Uterus (tissue), 4 donors: ENCODE data around the gene KDM2B. TPM values are rescaled to one million over a fixed set of nuclear protein-coding genes. Genes with fewer than 3 reads are reported as not detected.
A peak's percentile ranks its signal among the peaks of the same experiment; 100 is the strongest.

ENCODE experiments used
- DNase-seq, 2 donors: peaks; one replicate each; pipeline ENCODE4 v3.0.0-alpha.2; 2019 to 2020
- H3K27ac ChIP-seq, 2 donors: fragments of 200-600 bp; sonication (generic); 1 replicate in 1 of 2; 2 replicates in 1 of 2; pipeline ENCODE4 v1.5.1; 2016 to 2018
- H3K27me3 ChIP-seq, 2 donors: fragments of 200-600 bp; sonication (generic); one replicate each; pipeline ENCODE4 v1.5.1; 2018 to 2019; ENCODE audit warnings: control low read depth in 1 of 2
- H3K36me3 ChIP-seq, 2 donors: fragments of 200-600 bp; sonication (generic); one replicate each; pipeline ENCODE4 v1.5.1; 2019; ENCODE audit warnings: control low read depth in 1 of 2
- H3K4me1 ChIP-seq, 2 donors: fragments of 200-600 bp; sonication (generic); one replicate each; pipeline ENCODE4 v1.5.1; 2018 to 2019; ENCODE audit warnings: control low read depth in 1 of 2
- H3K4me3 ChIP-seq, 2 donors: fragments of 200-600 bp; sonication (generic); 1 replicate in 1 of 2; 2 replicates in 1 of 2; pipeline ENCODE4 v1.5.1; 2018 to 2019; ENCODE audit warnings: mild to moderate bottlenecking in 1 of 2
- H3K9me3 ChIP-seq, 2 donors: fragments of 200-600 bp; sonication (generic); one replicate each; pipeline ENCODE4 v1.5.1; 2019; ENCODE audit warnings: control low read depth in 1 of 2
- CTCF ChIP-seq, 4 experiments: fragments of 200-600 bp in 2 of 4; fragments of 450-650 bp in 2 of 4; sonication (generic) in 2 of 4; IDR thresholded peaks; one replicate each; pipeline ENCODE4 v1.5.1; 2016 to 2019; ENCODE audit warnings: antibody characterized with exemption in 4 of 4, mild to moderate bottlenecking in 2 of 4, moderate library complexity in 1 of 4
- POLR2A ChIP-seq, 2 donors: fragments of 450-650 bp; IDR thresholded peaks; one replicate each; pipeline ENCODE4 v1.6.1; 2016; ENCODE audit warnings: antibody characterized with exemption in 2 of 2, mild to moderate bottlenecking in 1 of 2, moderate library complexity in 1 of 2
- intact Hi-C: fragments of 100-400 bp; cut with DNase I; formaldehyde crosslinking; loops from one replicate; pipeline ENCODE4 v1.15.1; 2023; ENCODE audit warnings: low total_unique reads
- total RNA-seq, 4 donors: library from RNA; depleted of rRNA in 3 of 4; stranded (reverse); fragments of >200 nt in 3 of 4; gene quantifications; one replicate each; pipeline versions ENCODE4 v1.1.0 to v1.2.4, GENCODE V29; 2014 to 2023
- donor health status: DM: yes; HTN: yes; CAD: no.

The KDM2B gene
- total RNA-seq: 10 to 100 TPM in 3 of 4 donors, 1 to 10 TPM in 1; 6.1 to 78.0 (median 19.8) TPM

GRCh38 chr12:121580959-121581685 lies at the start of gene KDM2B:
Gene KDM2B (minus strand): TSS chr12:121581023. CDS start chr12:121580911, 112 bp downstream.
- TF ChIP-seq POLR2A (IDR thresholded peaks at IDR 0.05): no peak
- no peak for TF ChIP-seq CTCF (IDR thresholded peaks at IDR 0.05)
- peak; percentile 23 to 38 for DNase-seq
- Histone ChIP-seq H3K36me3 (no peaks in the 10 kb centered on the region), H3K4me1 (peaks cover 0 to 20% of the 10 kb centered on the region in 2 donors), H3K9me3 (no peaks in the 10 kb centered on the region), H3K27ac (peak within 1 kb of the TSS; percentile 80 to 88), H3K27me3 (no peaks in the 10 kb centered on the region), H3K4me3 (peak within 1 kb of the TSS; percentile 68)
- intact Hi-C loops: no loop called here

- TF ChIP-seq POLR2A (IDR thresholded peaks at IDR 0.05) (no peak), CTCF (IDR thresholded peaks at IDR 0.05) (no peak)
- Histone ChIP-seq H3K4me3 (no peak overlapping the region), H3K9me3 (no peaks in the 10 kb centered on the region), H3K4me1 (no peaks in the 10 kb centered on the region), H3K36me3 (no peaks in the 10 kb centered on the region), H3K27ac (no peak overlapping the region), H3K27me3 (no peaks in the 10 kb centered on the region)
- DNase-seq: no peak
- intact Hi-C loops: loop anchor here (10.0 kb wide), 1 partner anchor 74 kb away; no protein-coding TSS in a partner anchor
These were observed 47.7 kb upstream of the KDM2B start for GRCh38 chr12:121628536-121628935.

GRCh38 chr12:121628037-121628436 lies 47.2 kb upstream of the KDM2B start:
- H3K36me3 ChIP-seq: no peaks in the 10 kb centered on the region
- no peak overlapping the region for H3K4me3 ChIP-seq
- no peaks in the 10 kb centered on the region for H3K4me1 ChIP-seq
- no peaks in the 10 kb centered on the region for H3K9me3 ChIP-seq
- no peak for DNase-seq
- intact Hi-C loops: loop anchor here (10.0 kb wide), 1 partner anchor 73 kb away; no protein-coding TSS in a partner anchor
- TF ChIP-seq POLR2A (IDR thresholded peaks at IDR 0.05): no peak
- no peak for TF ChIP-seq CTCF (IDR thresholded peaks at IDR 0.05)
- peak overlapping the region in 1 of 2 donors; percentile 91 for H3K27ac ChIP-seq
- no peaks in the 10 kb centered on the region for H3K27me3 ChIP-seq

GRCh38 chr12:121626853-121627640 lies 46.2 kb upstream of the KDM2B start:
- intact Hi-C loops: loop anchor here (10.0 kb wide), 1 partner anchor 72 kb away; no protein-coding TSS in a partner anchor
- H3K4me1 ChIP-seq: no peaks in the 10 kb centered on the region
- H3K4me3 ChIP-seq: peak overlapping the region; percentile 59 to 79
- DNase-seq: peak; percentile 43 to 60
- no peaks in the 10 kb centered on the region for H3K36me3 ChIP-seq
- H3K9me3 ChIP-seq: no peaks in the 10 kb centered on the region
- TF ChIP-seq POLR2A (IDR thresholded peaks at IDR 0.05): no peak
- peak in 1 of 4 experiments; percentile 3 for TF ChIP-seq CTCF (IDR thresholded peaks at IDR 0.05)
- peak overlapping the region; percentile 91 for H3K27ac ChIP-seq
- no peaks in the 10 kb centered on the region for H3K27me3 ChIP-seq
